HG03066 (cell line): ENCODE measurements around the gene FLAD1.
"Not testable (repeated sequence)": the region's sequence is repeated elsewhere in the genome, so short reads cannot be mapped to it uniquely, and the experiment has no call there.

Source experiments
- ATAC-seq: cut with Tn5 transposase; IDR thresholded peaks from one replicate; pipeline ENCODE4 v1.9.1; 2021; ENCODE audit warnings: low read depth; ENCODE audit not compliant: unreplicated experiment

FLAD1 gene

GRCh38 chr1:154967331-154967950 is 15.7 kb upstream of the FLAD1 start:
- no peak for ATAC-seq

GRCh38 chr1:154968731-154969130 is 14.4 kb upstream of the FLAD1 start:
- ATAC-seq: no peak

- no peak for ATAC-seq
Measured at GRCh38 chr1:154969246-154969645, 13.9 kb upstream of the FLAD1 start.

- ATAC-seq: no peak
Measured at GRCh38 chr1:154969860-154970452, 13.2 kb upstream of the FLAD1 start.

- peak; percentile 42 for ATAC-seq
Measured at GRCh38 chr1:154970631-154971340, 12.4 kb upstream of the FLAD1 start, which contains the start of gene SHC1. Gene SHC1, minus strand, starts transcription at chr1:154970747. Its CDS starts 221 bp downstream, at chr1:154970526.

GRCh38 chr1:154971341-154971998 is 11.7 kb upstream of the FLAD1 start:
- ATAC-seq: no peak

GRCh38 chr1:154972213-154972516 is 11.0 kb upstream of the FLAD1 start:
- no peak for ATAC-seq

GRCh38 chr1:154972517-154973343 is 10.4 kb upstream of the FLAD1 start:
- ATAC-seq: no peak

- ATAC-seq: no peak
Measured at GRCh38 chr1:154973344-154974101, 9.6 kb upstream of the FLAD1 start.

- ATAC-seq: peak; percentile 62
Measured at GRCh38 chr1:154974102-154974807, 8.9 kb upstream of the FLAD1 start, which contains the start of gene CKS1B. Gene CKS1B, plus strand, starts transcription at chr1:154974681. Its CDS starts 65 bp downstream, at chr1:154974746.

GRCh38 chr1:154974808-154975408 is 8.2 kb upstream of the FLAD1 start:
- ATAC-seq: peak; percentile 36

- no peak for ATAC-seq
Measured at GRCh38 chr1:154975409-154976059, 7.6 kb upstream of the FLAD1 start.

- not testable (repeated sequence) for ATAC-seq
Measured at GRCh38 chr1:154977762-154978161, 5.4 kb upstream of the FLAD1 start.

- no peak for ATAC-seq
Measured at GRCh38 chr1:154978360-154978759, 4.8 kb upstream of the FLAD1 start.

- no peak for ATAC-seq
Measured at GRCh38 chr1:154982341-154982740, 803 bp upstream of the FLAD1 start.

GRCh38 chr1:154983776-154984466 is 777 bp downstream of the FLAD1 start:
- no peak for ATAC-seq

GRCh38 chr1:154986736-154987135 is 3.6 kb downstream of the FLAD1 start:
- ATAC-seq: not testable (repeated sequence)

GRCh38 chr1:154987326-154987725 is 4.2 kb downstream of the FLAD1 start:
- no peak for ATAC-seq
